HepG2 (cell line): ENCODE measurements around the gene HRC. TPM values are rescaled to one million over a fixed set of nuclear protein-coding genes. Genes with fewer than 3 reads are reported as not detected.
A peak's percentile ranks its signal among the peaks of the same experiment; 100 is the strongest.

Experiments used
- EP300 ChIP-seq, 3 experiments: sonication (generic) in 1 of 3; formaldehyde crosslinking in 1 of 3; IDR thresholded peaks; 2 replicates each; pipeline versions ENCODE4 v1.5.1 to v1.6.1; 2011 to 2020; ENCODE audit warnings: low read depth in 2 of 3, low read length in 2 of 3, borderline replicate concordance in 1 of 3, improper control_type of control experiment in 1 of 3, mild to moderate bottlenecking in 1 of 3, missing genetic modification reagents in 1 of 3, moderate library complexity in 1 of 3
- GABPA ChIP-seq, 2 experiments: IDR thresholded peaks; 2 replicates each; pipeline ENCODE4 v1.6.1; 2011 to 2016; ENCODE audit warnings: low read depth in 2 of 2, low read length in 1 of 2, missing biosample characterization in 1 of 2, missing genetic modification characterization in 1 of 2
- PAF1 ChIP-seq: IDR thresholded peaks from 2 replicates; pipeline ENCODE4 v1.6.1; 2016; ENCODE audit warnings: missing genetic modification reagents, missing compliant biosample characterization
- RFXANK ChIP-seq: IDR thresholded peaks from 2 replicates; pipeline ENCODE4 v1.6.1; 2016
- SIN3A ChIP-seq: IDR thresholded peaks from 2 replicates; pipeline ENCODE4 v1.6.1; 2011; ENCODE audit warnings: low read depth, mild to moderate bottlenecking, control low read depth, low read length, borderline replicate concordance
- SIN3B ChIP-seq: fragments of 150-350 bp; IDR thresholded peaks from 2 replicates; pipeline ENCODE4 v1.6.1; 2014; ENCODE audit warnings: low read length
- SP5 ChIP-seq: IDR thresholded peaks from 2 replicates; pipeline ENCODE4 v1.6.1; 2016; ENCODE audit warnings: low read depth, borderline replicate concordance
- TBX2 ChIP-seq: sonication (generic); formaldehyde crosslinking; IDR thresholded peaks from 2 replicates; pipeline ENCODE4 v1.5.0; 2020; ENCODE audit warnings: missing genetic modification reagents, mild to moderate bottlenecking, borderline replicate concordance
- ZIK1 ChIP-seq: sonication (generic); formaldehyde crosslinking; IDR thresholded peaks from 2 replicates; pipeline ENCODE4 v1.5.0; 2020; ENCODE audit warnings: mild to moderate bottlenecking, low read depth, missing genetic modification reagents, borderline replicate concordance
- ZNF224 ChIP-seq: sonication (generic); formaldehyde crosslinking; IDR thresholded peaks from 2 replicates; pipeline ENCODE4 v1.5.0; 2020; ENCODE audit warnings: mild to moderate bottlenecking, missing genetic modification reagents
- ZNF230 ChIP-seq: sonication (generic); formaldehyde crosslinking; IDR thresholded peaks from 2 replicates; pipeline ENCODE4 v1.4.0; 2020; ENCODE audit warnings: mild to moderate bottlenecking, missing genetic modification reagents
- ZNF253 ChIP-seq: sonication (generic); formaldehyde crosslinking; IDR thresholded peaks from 2 replicates; pipeline ENCODE4 v1.8.0; 2022; ENCODE audit warnings: mild to moderate bottlenecking, missing genetic modification reagents, borderline replicate concordance
- ZNF570 ChIP-seq: sonication (generic); formaldehyde crosslinking; IDR thresholded peaks from 2 replicates; pipeline ENCODE4 v1.4.0; 2020; ENCODE audit warnings: mild to moderate bottlenecking, missing genetic modification reagents, borderline replicate concordance
- polyA plus RNA-seq, 8 experiments: library from polyadenylated mRNA; depleted of rRNA in 3 of 8; stranded (reverse) in 7 of 8; unstranded in 1 of 8; fragments of >200 nt; fragmentation: Illumina TruSeq in 4 of 8; extraction: Trizol in 4 of 8; gene quantifications; 2 replicates each; pipeline versions ENCODE4 v1.2.1 to v1.2.3, GENCODE V29; 2011 to 2016; ENCODE audit warnings: low read depth in 4 of 8, missing spikeins in 1 of 8, mixed read lengths in 1 of 8; ENCODE audit not compliant: insufficient read depth in 1 of 8
- total RNA-seq, 5 experiments: library from RNA; depleted of rRNA; stranded (reverse); fragments of >200 nt; fragmentation: Illumina TruSeq; extraction: Trizol; gene quantifications; 2 replicates each; pipeline ENCODE4 v1.2.3, GENCODE V29; 2016; ENCODE audit warnings: low read depth in 1 of 5
- TF ChIP-seq, protein P1 (sequence below): sonication (generic); formaldehyde crosslinking; IDR thresholded peaks from 2 replicates; pipeline ENCODE4 v1.4.0; 2020; ENCODE audit warnings: missing genetic modification reagents
- TF ChIP-seq, protein P2 (sequence below): sonication (generic); formaldehyde crosslinking; IDR thresholded peaks from 2 replicates; pipeline ENCODE4 v1.5.0; 2020; ENCODE audit warnings: missing genetic modification reagents
- TF ChIP-seq, protein P3 (sequence below): IDR thresholded peaks from 2 replicates; pipeline ENCODE4 v1.6.1; 2012; ENCODE audit warnings: inconsistent platforms
- TF ChIP-seq, protein P4 (sequence below): sonication (generic); formaldehyde crosslinking; IDR thresholded peaks from 2 replicates; pipeline ENCODE4 v1.5.1; 2020; ENCODE audit warnings: mild to moderate bottlenecking, moderate library complexity, missing genetic modification reagents
- TF ChIP-seq, protein P5 (sequence below): sonication (generic); formaldehyde crosslinking; IDR thresholded peaks from 2 replicates; pipeline ENCODE4 v1.9.0; 2021; ENCODE audit warnings: missing genetic modification reagents, borderline replicate concordance
- TF ChIP-seq, protein P6 (sequence below): sonication (generic); formaldehyde crosslinking; IDR thresholded peaks from 2 replicates; pipeline ENCODE4 v1.8.0; 2022; ENCODE audit warnings: mild to moderate bottlenecking, missing genetic modification reagents; ENCODE audit not compliant: insufficient replicate concordance
- TF ChIP-seq, protein P7 (sequence below): sonication (generic); IDR thresholded peaks from 2 replicates; pipeline ENCODE4 v1.6.1; 2016; ENCODE audit warnings: low read depth, borderline replicate concordance

HRC gene
- total and polyA plus RNA-seq, 2 of the 13 experiments (the other 11 are each of a cell fraction or from before 2014, with no cell fraction given): 3.6 to 15.4 TPM

DNA sequence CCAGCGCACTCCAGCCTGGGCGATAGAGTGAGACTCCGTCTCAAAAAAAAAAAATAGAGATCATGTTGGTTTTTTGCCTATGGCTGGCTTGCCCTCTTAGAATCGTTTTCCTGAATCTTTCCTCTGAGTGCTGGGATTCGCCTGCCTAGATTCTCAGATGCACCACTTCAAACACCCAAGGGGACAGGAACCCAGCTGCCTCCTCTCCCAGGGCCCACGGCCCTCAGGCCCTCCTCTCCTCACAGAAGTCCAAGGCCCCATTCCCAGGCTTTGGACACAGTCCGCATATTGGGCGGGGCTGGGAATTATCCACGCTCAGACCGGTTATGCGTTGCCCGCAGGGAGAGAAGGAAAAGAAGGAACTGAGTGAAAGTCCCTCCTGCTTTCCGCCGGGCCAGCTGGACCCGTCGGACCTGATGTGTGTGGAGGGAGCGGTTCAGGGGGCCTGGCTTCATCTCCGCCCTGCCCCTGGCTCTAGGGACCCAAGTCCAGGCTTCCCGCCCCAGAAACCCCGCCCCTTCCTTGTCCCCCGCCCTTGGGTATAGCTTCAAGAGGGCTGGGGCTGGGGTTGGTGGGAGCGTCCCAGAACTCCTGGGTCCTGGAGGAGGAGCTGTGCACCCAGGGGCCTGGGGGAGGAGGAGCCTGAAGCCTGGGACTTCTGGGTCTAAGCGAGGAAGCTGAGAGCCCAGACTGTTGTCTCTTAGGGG, 30.0 kb downstream of the HRC start (continued):
- TF ChIP-seq, protein P1, sequence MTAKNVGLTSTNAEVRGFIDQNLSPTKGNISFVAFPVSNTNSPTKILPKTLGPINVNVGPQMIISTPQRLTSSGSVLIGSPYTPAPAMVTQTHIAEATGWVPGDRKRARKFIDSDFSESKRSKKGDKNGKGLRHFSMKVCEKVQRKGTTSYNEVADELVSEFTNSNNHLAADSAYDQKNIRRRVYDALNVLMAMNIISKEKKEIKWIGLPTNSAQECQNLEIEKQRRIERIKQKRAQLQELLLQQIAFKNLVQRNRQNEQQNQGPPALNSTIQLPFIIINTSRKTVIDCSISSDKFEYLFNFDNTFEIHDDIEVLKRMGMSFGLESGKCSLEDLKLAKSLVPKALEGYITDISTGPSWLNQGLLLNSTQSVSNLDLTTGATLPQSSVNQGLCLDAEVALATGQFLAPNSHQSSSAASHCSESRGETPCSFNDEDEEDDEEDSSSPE (CRISPR knock-in tag): peak; percentile 78
- TF ChIP-seq PAF1 (CRISPR knock-in tag) (no peak), ZNF224 (peak; percentile 38; the same call in 1 of the 2 replicates), SIN3A (0 out of 2 replicates have a peak, but pooled peaks have one; percentile 61), TBX2 (CRISPR knock-in tag) (peak; percentile 50), RFXANK (CRISPR knock-in tag) (no peak), ZNF253 (CRISPR knock-in tag) (no peak), SP5 (0 out of 2 replicates have a peak, but pooled peaks have one; percentile 56), EP300 (IDR thresholded peaks at IDR 0.05; ENCODE audit: low read depth in 2 of 2, low read length in 2 of 2) (no peak), EP300 (CRISPR knock-in tag; IDR thresholded peaks at IDR 0.05; ENCODE audit: borderline replicate concordance) (no peak), SIN3B (no peak), ZNF570 (CRISPR knock-in tag) (no peak), ZIK1 (no peak), ZNF230 (0 out of 2 replicates have a peak, but pooled peaks have one; percentile 59), GABPA (IDR thresholded peaks at IDR 0.05; ENCODE audit: low read depth, low read length) (peak; percentile 44; the same call in 1 of the 2 replicates), GABPA (CRISPR knock-in tag; IDR thresholded peaks at IDR 0.05; ENCODE audit: low read depth) (peak; percentile 70)
- TF ChIP-seq, protein P2, sequence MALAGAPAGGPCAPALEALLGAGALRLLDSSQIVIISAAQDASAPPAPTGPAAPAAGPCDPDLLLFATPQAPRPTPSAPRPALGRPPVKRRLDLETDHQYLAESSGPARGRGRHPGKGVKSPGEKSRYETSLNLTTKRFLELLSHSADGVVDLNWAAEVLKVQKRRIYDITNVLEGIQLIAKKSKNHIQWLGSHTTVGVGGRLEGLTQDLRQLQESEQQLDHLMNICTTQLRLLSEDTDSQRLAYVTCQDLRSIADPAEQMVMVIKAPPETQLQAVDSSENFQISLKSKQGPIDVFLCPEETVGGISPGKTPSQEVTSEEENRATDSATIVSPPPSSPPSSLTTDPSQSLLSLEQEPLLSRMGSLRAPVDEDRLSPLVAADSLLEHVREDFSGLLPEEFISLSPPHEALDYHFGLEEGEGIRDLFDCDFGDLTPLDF (CRISPR knock-in tag): no peak
- TF ChIP-seq, protein P3, sequence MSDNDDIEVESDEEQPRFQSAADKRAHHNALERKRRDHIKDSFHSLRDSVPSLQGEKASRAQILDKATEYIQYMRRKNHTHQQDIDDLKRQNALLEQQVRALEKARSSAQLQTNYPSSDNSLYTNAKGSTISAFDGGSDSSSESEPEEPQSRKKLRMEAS: peak; percentile 58
- TF ChIP-seq, protein P4, sequence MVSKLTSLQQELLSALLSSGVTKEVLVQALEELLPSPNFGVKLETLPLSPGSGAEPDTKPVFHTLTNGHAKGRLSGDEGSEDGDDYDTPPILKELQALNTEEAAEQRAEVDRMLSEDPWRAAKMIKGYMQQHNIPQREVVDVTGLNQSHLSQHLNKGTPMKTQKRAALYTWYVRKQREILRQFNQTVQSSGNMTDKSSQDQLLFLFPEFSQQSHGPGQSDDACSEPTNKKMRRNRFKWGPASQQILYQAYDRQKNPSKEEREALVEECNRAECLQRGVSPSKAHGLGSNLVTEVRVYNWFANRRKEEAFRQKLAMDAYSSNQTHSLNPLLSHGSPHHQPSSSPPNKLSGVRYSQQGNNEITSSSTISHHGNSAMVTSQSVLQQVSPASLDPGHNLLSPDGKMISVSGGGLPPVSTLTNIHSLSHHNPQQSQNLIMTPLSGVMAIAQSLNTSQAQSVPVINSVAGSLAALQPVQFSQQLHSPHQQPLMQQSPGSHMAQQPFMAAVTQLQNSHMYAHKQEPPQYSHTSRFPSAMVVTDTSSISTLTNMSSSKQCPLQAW (CRISPR knock-in tag): peak; percentile 65; the same call in 1 of the 2 replicates
- TF ChIP-seq, protein P5, sequence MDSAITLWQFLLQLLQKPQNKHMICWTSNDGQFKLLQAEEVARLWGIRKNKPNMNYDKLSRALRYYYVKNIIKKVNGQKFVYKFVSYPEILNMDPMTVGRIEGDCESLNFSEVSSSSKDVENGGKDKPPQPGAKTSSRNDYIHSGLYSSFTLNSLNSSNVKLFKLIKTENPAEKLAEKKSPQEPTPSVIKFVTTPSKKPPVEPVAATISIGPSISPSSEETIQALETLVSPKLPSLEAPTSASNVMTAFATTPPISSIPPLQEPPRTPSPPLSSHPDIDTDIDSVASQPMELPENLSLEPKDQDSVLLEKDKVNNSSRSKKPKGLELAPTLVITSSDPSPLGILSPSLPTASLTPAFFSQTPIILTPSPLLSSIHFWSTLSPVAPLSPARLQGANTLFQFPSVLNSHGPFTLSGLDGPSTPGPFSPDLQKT: no peak
- TF ChIP-seq, protein P6, sequence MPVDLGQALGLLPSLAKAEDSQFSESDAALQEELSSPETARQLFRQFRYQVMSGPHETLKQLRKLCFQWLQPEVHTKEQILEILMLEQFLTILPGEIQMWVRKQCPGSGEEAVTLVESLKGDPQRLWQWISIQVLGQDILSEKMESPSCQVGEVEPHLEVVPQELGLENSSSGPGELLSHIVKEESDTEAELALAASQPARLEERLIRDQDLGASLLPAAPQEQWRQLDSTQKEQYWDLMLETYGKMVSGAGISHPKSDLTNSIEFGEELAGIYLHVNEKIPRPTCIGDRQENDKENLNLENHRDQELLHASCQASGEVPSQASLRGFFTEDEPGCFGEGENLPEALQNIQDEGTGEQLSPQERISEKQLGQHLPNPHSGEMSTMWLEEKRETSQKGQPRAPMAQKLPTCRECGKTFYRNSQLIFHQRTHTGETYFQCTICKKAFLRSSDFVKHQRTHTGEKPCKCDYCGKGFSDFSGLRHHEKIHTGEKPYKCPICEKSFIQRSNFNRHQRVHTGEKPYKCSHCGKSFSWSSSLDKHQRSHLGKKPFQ (CRISPR knock-in tag): no peak
- TF ChIP-seq, protein P7, sequence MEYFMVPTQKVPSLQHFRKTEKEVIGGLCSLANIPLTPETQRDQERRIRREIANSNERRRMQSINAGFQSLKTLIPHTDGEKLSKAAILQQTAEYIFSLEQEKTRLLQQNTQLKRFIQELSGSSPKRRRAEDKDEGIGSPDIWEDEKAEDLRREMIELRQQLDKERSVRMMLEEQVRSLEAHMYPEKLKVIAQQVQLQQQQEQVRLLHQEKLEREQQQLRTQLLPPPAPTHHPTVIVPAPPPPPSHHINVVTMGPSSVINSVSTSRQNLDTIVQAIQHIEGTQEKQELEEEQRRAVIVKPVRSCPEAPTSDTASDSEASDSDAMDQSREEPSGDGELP: peak; percentile 77
